Measurements from ENCODE around the gene BRINP3. TPM values are rescaled to one million over a fixed set of nuclear protein-coding genes. Genes with fewer than 3 reads are reported as not detected.

The BRINP3 gene
- total RNA-seq, 1 donor from 2014 or later: not detected

GRCh38 chr1:190403402-190403801 lies 74.3 kb downstream of the BRINP3 start:
- intact Hi-C loops (cut with micrococcal nuclease): no loop called here
- ChIA-PET CTCF (no interaction called here), POLR2A (no interaction called here)
- no peaks in the 10 kb centered on the region for H3K36me3 Mint-ChIP-seq (ENCODE audit: low read depth)
- ATAC-seq (ENCODE audit: low read depth) (no peak), DNase-seq (no peak)
- TF ChIP-seq CTCF (IDR thresholded peaks at IDR 0.05): no peak
- H3K9me3 Mint-ChIP-seq: peaks cover 9% of the 10 kb centered on the region
- no peaks in the 10 kb centered on the region for H3K4me1 Mint-ChIP-seq
- H3K4me3 Mint-ChIP-seq: no peak overlapping the region
- no peak overlapping the region for H3K27ac Mint-ChIP-seq
- no peaks in the 10 kb centered on the region for H3K27me3 Mint-ChIP-seq

GRCh38 chr1:190399233-190399632 lies 78.4 kb downstream of the BRINP3 start:
- DNase-seq (no peak), ATAC-seq (ENCODE audit: low read depth) (no peak)
- H3K27me3 Mint-ChIP-seq: no peaks in the 10 kb centered on the region
- CTCF ChIA-PET: no interaction called here
- intact Hi-C loops (cut with micrococcal nuclease): loop anchor here (2.0 kb wide), 1 partner anchor 74 kb away; no protein-coding TSS in a partner anchor
- TF ChIP-seq CTCF (IDR thresholded peaks at IDR 0.05): no peak
- no peaks in the 10 kb centered on the region for H3K4me1 Mint-ChIP-seq
- no peak overlapping the region for H3K4me3 Mint-ChIP-seq
- POLR2A ChIA-PET: no interaction called here
- H3K36me3 Mint-ChIP-seq (ENCODE audit: low read depth): no peaks in the 10 kb centered on the region
- H3K27ac Mint-ChIP-seq: no peak overlapping the region
- peaks cover 14% of the 10 kb centered on the region for H3K9me3 Mint-ChIP-seq

- Mint-ChIP-seq H3K4me3 (no peak overlapping the region), H3K4me1 (no peaks in the 10 kb centered on the region), H3K9me3 (no peaks in the 10 kb centered on the region), H3K27ac (no peak overlapping the region), H3K27me3 (no peaks in the 10 kb centered on the region), H3K36me3 (ENCODE audit: low read depth) (no peaks in the 10 kb centered on the region)
- ATAC-seq (ENCODE audit: low read depth) (no peak), DNase-seq (no peak)
- no peak for TF ChIP-seq CTCF (IDR thresholded peaks at IDR 0.05)
- intact Hi-C loops (cut with micrococcal nuclease): no loop called here
- POLR2A ChIA-PET: no interaction called here
- CTCF ChIA-PET: no interaction called here
Observed at GRCh38 chr1:190391582-190391981, 86.1 kb downstream of the BRINP3 start.

- no peak for ATAC-seq (ENCODE audit: low read depth)
- Mint-ChIP-seq H3K27ac (no peak overlapping the region), H3K4me3 (no peak overlapping the region), H3K36me3 (ENCODE audit: low read depth) (no peaks in the 10 kb centered on the region), H3K27me3 (no peaks in the 10 kb centered on the region), H3K9me3 (peaks cover 1% of the 10 kb centered on the region), H3K4me1 (peaks cover 2% of the 10 kb centered on the region)
- ChIA-PET CTCF (no interaction called here), POLR2A (no interaction called here)
- no peak for TF ChIP-seq CTCF (IDR thresholded peaks at IDR 0.05)
- DNase-seq: no peak
- intact Hi-C loops (cut with micrococcal nuclease): no loop called here
Observed at GRCh38 chr1:190377991-190378390, 99.7 kb downstream of the BRINP3 start.

- no peaks in the 10 kb centered on the region for H3K27me3 Mint-ChIP-seq
- POLR2A ChIA-PET: no interaction called here
- CTCF ChIA-PET: no interaction called here
- ATAC-seq (ENCODE audit: low read depth) (no peak), DNase-seq (no peak)
- no peaks in the 10 kb centered on the region for H3K36me3 Mint-ChIP-seq (ENCODE audit: low read depth)
- intact Hi-C loops (cut with micrococcal nuclease): no loop called here
- TF ChIP-seq CTCF (IDR thresholded peaks at IDR 0.05): no peak
- H3K4me1 Mint-ChIP-seq: peaks cover 2% of the 10 kb centered on the region
- no peak overlapping the region for H3K4me3 Mint-ChIP-seq
- H3K9me3 Mint-ChIP-seq: peaks cover 1% of the 10 kb centered on the region
- no peak overlapping the region for H3K27ac Mint-ChIP-seq
Observed at GRCh38 chr1:190377294-190377693, 100.4 kb downstream of the BRINP3 start.
